Thymus (tissue), 11 donors: ENCODE results near the gene TTC21A. TPM values are rescaled to one million over a fixed set of nuclear protein-coding genes. Genes with fewer than 3 reads are reported as not detected.

Experiments used
- DNase-seq, 9 donors: peaks; one replicate each; pipeline ENCODE4 v3.0.0-alpha.2; 2013; ENCODE audit warnings: low spot score in 9 of 9, low read depth in 6 of 9, missing footprints in 1 of 9
- H3K27ac ChIP-seq, 2 donors: one replicate each; pipeline ENCODE4 v1.5.1; 2013; ENCODE audit warnings: control low read depth in 1 of 2, low read depth in 1 of 2, low read length in 1 of 2, mild to moderate bottlenecking in 1 of 2, moderate library complexity in 1 of 2
- H3K27me3 ChIP-seq, 2 donors: one replicate each; pipeline ENCODE4 v1.5.1; 2013; ENCODE audit warnings: low read length in 1 of 2; ENCODE audit not compliant: control insufficient read depth in 2 of 2, insufficient read depth in 1 of 2
- H3K36me3 ChIP-seq, 2 donors: one replicate each; pipeline ENCODE4 v1.5.1; 2013; ENCODE audit warnings: low read length in 1 of 2, mild to moderate bottlenecking in 1 of 2, moderate library complexity in 1 of 2; ENCODE audit not compliant: control insufficient read depth in 2 of 2, insufficient read depth in 2 of 2
- H3K4me1 ChIP-seq, 2 donors: one replicate each; pipeline ENCODE4 v1.5.1; 2013; ENCODE audit warnings: low read length in 2 of 2; ENCODE audit not compliant: control insufficient read depth in 2 of 2, insufficient read depth in 2 of 2
- H3K4me3 ChIP-seq, 2 donors: one replicate each; pipeline ENCODE4 v1.5.1; 2013; ENCODE audit warnings: low read length in 2 of 2, control low read depth in 1 of 2, mild to moderate bottlenecking in 1 of 2
- H3K9me3 ChIP-seq, 2 donors: one replicate each; pipeline ENCODE4 v1.5.1; 2013; ENCODE audit warnings: low read length in 1 of 2, mild to moderate bottlenecking in 1 of 2; ENCODE audit not compliant: control insufficient read depth in 2 of 2, insufficient read depth in 1 of 2
- WGBS: extraction: QIAGEN DNeasy Blood & Tissue Kit; methylation state at CpG from one replicate; pipeline ENCODE4 v1.1.7; 2013; 5-methylcytosine and 5-hydroxymethylcytosine counted together
- polyA plus RNA-seq: library from polyadenylated mRNA; stranded (reverse); fragments of 200-250 nt; gene quantifications from one replicate; pipeline ENCODE4 v1.2.3, GENCODE V29; 2013
- total RNA-seq: library from RNA; stranded (reverse); fragments of 120-200 nt; gene quantifications from one replicate; pipeline ENCODE4 v1.2.4, GENCODE V29; 2013
- donor health status: healthy.

TTC21A gene
- total and polyA plus RNA-seq, 2 donors: 1.3 to 12.3 TPM

DNA sequence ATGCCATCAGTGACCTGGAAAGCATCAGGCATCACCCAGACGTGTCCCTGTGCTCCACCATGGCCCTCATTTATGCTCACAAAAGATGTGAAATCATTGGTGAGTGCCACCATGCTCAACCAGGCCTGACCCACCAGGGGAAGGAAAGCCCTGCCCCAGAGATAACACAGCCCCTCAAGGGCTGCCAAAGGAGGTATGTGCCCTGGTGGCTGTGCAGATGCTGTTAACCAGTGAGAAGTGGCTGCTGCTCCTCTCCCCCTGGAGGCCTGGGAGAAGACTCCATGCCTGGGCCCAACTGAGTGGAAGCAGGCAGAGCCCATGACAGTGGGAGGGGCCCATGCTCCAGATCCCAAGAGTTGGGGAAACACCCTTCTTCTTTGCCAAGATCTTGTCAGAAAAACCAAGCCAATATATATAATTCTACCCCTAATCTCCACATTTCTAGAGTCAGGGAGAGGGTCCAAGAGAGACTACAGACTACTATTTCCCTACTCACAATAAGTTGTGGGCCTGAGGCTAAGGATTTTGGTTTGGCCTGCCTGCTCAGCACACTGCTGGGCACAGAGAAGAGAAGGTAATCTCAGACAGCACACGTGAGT lies 2.7 kb downstream of the TTC21A start:
- no peak overlapping the region for H3K4me3 ChIP-seq
- 81% methylated on average over 2 of the region's 2 CpGs for WGBS
- no peak overlapping the region for H3K27ac ChIP-seq
- no peaks in the 10 kb centered on the region for H3K36me3 ChIP-seq
- H3K27me3 ChIP-seq: no peaks in the 10 kb centered on the region
- H3K4me1 ChIP-seq: peaks cover 21 to 34% of the 10 kb centered on the region in 2 donors
- no peaks in the 10 kb centered on the region for H3K9me3 ChIP-seq
- DNase-seq: no peak

DNA sequence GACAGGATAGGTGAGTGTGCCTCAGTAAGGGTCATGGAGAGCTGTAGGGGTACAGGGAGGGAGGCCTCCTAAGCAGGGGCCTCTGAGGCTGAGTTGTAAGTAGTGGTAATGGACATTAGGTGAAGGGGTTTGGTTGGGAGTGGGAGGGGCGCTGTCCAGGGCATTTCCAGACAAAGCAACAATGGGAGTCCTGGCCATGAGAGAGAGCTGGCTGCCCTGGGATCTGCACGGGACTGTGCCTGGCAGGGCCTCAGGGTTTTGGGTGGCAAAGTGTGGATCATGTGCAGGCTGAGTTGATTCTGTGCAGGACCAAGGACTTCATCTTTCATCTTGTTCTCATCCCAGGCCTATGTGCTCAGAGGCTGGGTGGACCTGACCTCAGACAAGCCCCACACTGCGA lies 4.6 kb downstream of the TTC21A start:
- Histone ChIP-seq H3K36me3 (no peaks in the 10 kb centered on the region), H3K4me3 (no peak overlapping the region), H3K27me3 (no peaks in the 10 kb centered on the region), H3K4me1 (peaks cover 9 to 15% of the 10 kb centered on the region in 2 donors), H3K27ac (no peak overlapping the region), H3K9me3 (no peaks in the 10 kb centered on the region)
- WGBS: 97% methylated on average over 3 of the region's 3 CpGs
- no peak for DNase-seq

DNA sequence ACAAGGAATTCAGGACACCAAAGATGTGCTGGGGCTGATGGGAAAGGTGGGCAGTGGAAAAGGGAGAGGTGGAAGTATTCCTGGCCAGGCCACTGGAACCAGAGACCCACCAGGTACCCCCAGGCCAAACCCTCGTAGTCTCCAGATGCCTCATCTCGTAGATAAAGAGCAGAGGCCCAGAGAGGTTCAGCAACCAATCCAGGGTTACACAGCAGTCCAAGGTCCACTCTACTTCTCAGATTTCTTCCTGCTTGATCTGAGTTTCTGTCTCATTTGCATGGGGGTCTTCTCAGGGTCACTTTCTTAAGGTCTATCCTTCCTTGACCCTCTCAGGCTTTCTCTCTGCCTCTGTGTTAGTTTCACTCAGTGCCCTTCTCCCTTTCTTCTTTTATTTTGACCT lies 5.1 kb downstream of the TTC21A start:
- WGBS: 93% methylated on average over 2 of the region's 2 CpGs
- no peaks in the 10 kb centered on the region for H3K36me3 ChIP-seq

DNA sequence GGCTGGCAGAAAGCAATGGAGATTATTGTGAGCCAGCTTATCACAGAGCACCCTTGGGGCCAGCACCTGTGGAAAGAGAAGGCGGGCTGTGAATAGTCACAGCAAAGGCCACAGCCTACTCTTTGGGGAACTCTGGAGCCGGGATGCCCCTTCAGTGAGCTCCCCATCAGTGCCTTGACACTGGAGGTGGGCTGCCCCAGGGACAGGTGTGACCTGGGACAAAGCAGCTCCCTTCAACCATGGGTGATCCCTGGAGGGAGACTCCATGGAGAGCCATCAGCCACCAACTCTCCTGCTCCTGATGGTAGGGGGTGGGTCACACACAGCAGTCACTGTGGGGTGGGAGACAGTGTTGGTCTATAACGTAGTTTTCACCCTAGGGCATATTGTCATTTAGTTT lies 5.8 kb downstream of the TTC21A start:
- no peak for DNase-seq
- 99% methylated on average over 3 of the region's 3 CpGs for WGBS
- Histone ChIP-seq H3K4me1 (peaks cover 5 to 8% of the 10 kb centered on the region in 2 donors), H3K4me3 (no peak overlapping the region), H3K27me3 (no peaks in the 10 kb centered on the region), H3K27ac (no peak overlapping the region), H3K9me3 (no peaks in the 10 kb centered on the region), H3K36me3 (no peaks in the 10 kb centered on the region)

More for the DNA sequence above, 5.1 kb downstream of the TTC21A start:
- no peak overlapping the region for H3K4me3 ChIP-seq
- H3K27ac ChIP-seq: no peak overlapping the region
- H3K9me3 ChIP-seq: no peaks in the 10 kb centered on the region
- DNase-seq: no peak
- no peaks in the 10 kb centered on the region for H3K27me3 ChIP-seq
- H3K4me1 ChIP-seq: peaks cover 9 to 14% of the 10 kb centered on the region in 2 donors

DNA sequence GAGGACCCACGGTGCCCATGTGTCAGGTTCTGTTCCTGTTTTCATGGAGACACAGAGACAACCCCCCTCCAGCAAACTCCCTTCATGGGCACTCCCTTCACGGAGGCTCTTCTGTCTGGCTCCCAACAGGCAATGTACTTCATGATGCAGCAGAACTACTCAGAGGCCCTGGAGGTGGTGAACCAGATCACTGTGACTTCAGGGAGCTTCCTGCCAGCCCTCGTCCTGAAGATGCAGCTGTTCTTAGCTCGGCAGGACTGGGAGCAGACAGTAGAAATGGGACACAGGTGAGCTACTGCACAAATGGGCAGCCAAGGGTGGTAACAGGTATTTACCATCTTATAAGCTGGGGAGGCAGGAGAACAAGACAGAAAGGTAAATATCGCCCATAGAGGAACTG lies 7.0 kb downstream of the TTC21A start:
- 84% methylated on average over 5 of the region's 5 CpGs for WGBS
- no peaks in the 10 kb centered on the region for H3K36me3 ChIP-seq
- H3K27ac ChIP-seq: no peak overlapping the region
- H3K4me1 ChIP-seq: peaks cover 0 to 3% of the 10 kb centered on the region in 2 donors
- no peak overlapping the region for H3K4me3 ChIP-seq
- no peak for DNase-seq
- H3K27me3 ChIP-seq: no peaks in the 10 kb centered on the region
- H3K9me3 ChIP-seq: no peaks in the 10 kb centered on the region

DNA sequence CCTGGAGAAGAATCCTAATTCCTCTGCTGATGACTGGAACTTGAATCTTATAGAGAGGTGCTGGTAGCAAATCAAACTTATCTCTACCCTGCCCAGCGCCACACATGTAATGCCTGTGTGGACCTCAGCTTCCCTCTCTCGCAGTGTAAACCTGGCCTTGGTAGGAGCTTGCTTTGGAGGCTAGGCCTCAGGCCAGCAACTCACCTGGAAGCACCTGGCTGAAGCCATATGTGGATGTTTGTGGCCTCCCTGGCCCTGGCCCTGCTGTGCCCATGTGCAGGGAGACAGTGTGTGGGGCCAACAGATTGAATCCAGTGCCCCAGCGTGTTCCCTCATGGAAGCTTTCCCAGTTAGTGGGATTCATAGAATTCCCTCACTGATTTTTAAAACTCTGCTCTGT lies 8.4 kb downstream of the TTC21A start:
- DNase-seq: no peak
- Histone ChIP-seq H3K4me3 (no peak overlapping the region), H3K27ac (no peak overlapping the region), H3K36me3 (no peaks in the 10 kb centered on the region), H3K27me3 (no peaks in the 10 kb centered on the region), H3K9me3 (no peaks in the 10 kb centered on the region), H3K4me1 (peaks cover 0 to 3% of the 10 kb centered on the region in 2 donors)
- 97% methylated on average over 3 of the region's 3 CpGs for whole genome bisulfite sequencing

DNA sequence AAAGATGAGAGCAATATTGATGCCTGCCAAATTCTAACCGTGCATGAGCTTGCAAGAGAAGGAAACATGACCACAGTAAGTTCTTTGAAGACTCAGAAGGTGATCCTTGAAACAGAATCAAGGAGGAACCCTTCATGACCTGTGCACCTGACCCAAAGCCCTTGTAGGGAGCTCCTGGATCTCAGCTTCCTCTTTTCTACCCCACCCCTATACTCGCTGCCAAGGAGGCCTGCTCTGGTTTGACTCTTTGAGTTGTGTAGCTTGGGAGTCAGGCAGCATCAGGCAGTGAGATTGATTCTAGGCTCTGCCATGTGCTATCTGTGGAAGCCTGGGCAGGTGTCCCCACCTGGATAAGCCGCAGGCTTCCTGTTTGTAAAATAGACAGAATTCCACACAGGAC lies 10.6 kb downstream of the TTC21A start:
- H3K4me3 ChIP-seq: no peak overlapping the region
- DNase-seq: no peak
- H3K4me1 ChIP-seq: peaks cover 0 to 3% of the 10 kb centered on the region in 2 donors
- H3K27ac ChIP-seq: no peak overlapping the region
- H3K27me3 ChIP-seq: no peaks in the 10 kb centered on the region
- H3K9me3 ChIP-seq: no peaks in the 10 kb centered on the region
- H3K36me3 ChIP-seq: no peaks in the 10 kb centered on the region
- WGBS: 59% methylated on average over 3 of the region's 3 CpGs

DNA sequence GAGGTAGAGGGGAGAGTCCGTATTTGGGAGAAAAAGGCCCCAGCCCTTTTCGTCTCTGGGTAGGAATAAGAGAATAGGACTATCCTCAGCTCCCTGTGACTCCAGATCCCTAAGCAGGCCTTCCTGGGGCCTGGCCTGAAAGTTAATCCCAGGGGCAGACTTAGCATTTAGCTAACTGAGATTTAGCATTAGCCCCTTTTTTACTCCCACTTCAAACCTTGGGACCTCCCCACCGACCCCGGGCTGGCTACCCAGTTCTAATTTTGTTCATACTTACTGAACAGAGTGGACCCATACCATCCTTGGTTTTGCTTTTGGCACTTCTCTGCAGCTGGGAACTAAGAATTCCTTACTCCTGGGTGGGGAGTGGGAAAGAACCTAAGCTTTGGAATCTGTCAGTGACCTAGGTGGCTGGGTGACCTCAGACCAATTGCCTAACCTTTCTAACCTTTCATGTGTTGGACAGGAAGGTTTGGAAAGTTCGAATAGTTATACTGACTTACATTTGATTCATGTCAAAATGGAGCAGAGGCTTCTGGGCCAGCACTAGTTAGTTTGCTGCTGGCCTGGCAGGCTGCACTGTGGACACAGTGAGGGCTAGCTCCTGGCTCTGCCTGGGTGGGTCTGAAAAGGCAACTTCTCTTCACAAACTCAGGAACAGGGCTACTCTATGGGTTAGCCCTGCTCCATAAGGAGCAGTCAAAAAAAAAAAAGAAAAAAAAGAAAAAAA lies 11.6 kb downstream of the TTC21A start:
- Histone ChIP-seq H3K27ac (no peak overlapping the region), H3K27me3 (no peaks in the 10 kb centered on the region), H3K36me3 (no peaks in the 10 kb centered on the region), H3K4me1 (peaks cover 0 to 3% of the 10 kb centered on the region in 2 donors), H3K4me3 (no peak overlapping the region), H3K9me3 (no peaks in the 10 kb centered on the region)
- no peak for DNase-seq
- 88% methylated on average over 5 of the region's 5 CpGs for WGBS

DNA sequence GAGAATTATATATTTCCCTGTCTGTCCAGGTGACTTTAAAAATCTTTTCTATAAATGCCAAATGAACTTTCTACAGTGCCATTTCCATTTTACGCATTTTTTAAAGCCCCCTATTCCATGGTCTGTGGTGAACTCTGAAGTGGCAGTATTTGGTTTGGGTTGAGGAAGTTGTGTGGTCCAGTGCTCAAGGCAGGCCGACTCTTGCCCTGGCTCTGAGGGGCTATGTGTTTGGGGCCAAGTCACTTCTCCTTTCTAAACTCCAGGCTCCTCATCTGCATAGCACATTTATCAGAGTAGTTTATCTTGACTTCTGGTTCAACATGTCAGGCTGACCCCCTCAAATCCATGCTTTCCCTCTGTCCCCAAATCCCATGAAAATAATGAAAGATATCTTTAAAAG lies 14.1 kb downstream of the TTC21A start:
- no peaks in the 10 kb centered on the region for H3K36me3 ChIP-seq
- H3K27me3 ChIP-seq: no peaks in the 10 kb centered on the region
- H3K27ac ChIP-seq: no peak overlapping the region
- H3K4me3 ChIP-seq: no peak overlapping the region
- H3K4me1 ChIP-seq: peaks cover 0 to 6% of the 10 kb centered on the region in 2 donors
- DNase-seq: no peak
- H3K9me3 ChIP-seq: no peaks in the 10 kb centered on the region
- WGBS: 58% methylated on average over 2 of the region's 2 CpGs
